ENCODE data around the gene EREG.

Gene EREG

GRCh38 chr4:74431113-74431826, 66.3 kb downstream of the EREG start:
- no peak for DNase-seq

DNA sequence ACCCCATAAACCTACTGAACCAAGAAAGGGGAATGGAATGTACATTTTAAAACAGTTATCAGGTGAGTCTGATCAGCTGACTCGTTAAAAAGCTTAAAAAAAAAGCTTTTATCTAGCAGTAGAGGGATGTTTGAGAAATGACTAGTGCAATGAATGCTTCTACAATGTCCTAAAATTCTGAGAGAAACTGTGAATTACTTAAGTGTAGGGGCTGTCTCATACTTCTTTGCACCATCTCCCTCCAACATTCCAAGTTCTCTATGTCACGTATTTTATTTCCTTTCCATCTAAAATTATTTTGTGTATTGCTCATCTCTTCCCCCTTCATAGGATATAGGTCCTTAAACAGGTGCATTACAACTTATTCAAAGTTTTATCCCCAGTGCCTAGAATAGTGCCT, 68.1 kb downstream of the EREG start:
- DNase-seq = no peak

- DNase-seq = no peak
Measured at GRCh38 chr4:74433541-74434172, 68.7 kb downstream of the EREG start.

DNA sequence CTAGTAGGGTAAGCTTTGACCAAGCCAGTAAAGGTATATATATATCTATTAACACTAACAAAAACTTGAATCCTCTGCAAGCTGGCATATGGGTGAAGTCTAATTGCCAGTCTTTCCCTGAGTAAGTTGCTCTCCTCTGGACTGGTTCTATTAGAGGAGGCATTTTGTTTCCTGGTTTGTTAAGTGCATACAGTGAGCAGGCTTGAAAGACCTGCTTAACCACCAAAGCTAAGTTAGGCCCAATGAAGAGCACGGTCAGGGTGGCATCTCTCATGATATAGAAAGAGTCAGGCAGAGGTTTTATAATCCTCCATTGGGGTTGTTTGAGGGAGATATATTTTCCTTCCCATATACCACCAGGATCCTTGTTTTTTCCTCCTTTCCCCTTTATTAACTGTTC, 70.4 kb downstream of the EREG start:
- no peak for DNase-seq

GRCh38 chr4:74437866-74438265, 72.9 kb downstream of the EREG start:
- no peak for DNase-seq

Measured in central memory CD4-positive, alpha-beta T cell (primary cell).